Measurements from ENCODE around the gene TRIM62. TPM values are rescaled to one million over a fixed set of nuclear protein-coding genes. Genes with fewer than 3 reads are reported as not detected.

TRIM62 gene
- total RNA-seq, 2 donors from 2014 or later: 4.5 to 6.7 TPM

DNA sequence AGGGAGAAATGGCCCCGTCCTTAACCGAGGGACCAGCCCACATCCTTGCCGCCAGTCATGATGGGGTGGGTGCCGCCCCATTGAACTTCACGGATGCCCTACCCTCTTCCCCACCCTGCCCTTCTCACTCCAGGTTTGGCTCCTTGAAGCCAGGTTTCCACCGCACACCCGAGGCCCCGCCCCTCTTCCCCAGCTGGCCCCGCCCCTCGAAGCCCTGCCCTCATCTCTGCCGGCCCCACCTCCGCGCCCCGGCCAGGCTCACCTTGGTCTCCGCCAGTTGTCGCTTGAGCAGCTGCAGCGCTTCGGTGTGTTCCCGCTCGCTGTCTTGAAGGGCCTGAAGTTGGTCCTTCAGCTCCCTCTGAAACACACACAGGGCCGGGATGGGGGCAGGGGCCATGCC is 16.6 kb downstream of the TRIM62 start:
- intact Hi-C loops (cut with DNase I, micrococcal nuclease): no loop called here

DNA sequence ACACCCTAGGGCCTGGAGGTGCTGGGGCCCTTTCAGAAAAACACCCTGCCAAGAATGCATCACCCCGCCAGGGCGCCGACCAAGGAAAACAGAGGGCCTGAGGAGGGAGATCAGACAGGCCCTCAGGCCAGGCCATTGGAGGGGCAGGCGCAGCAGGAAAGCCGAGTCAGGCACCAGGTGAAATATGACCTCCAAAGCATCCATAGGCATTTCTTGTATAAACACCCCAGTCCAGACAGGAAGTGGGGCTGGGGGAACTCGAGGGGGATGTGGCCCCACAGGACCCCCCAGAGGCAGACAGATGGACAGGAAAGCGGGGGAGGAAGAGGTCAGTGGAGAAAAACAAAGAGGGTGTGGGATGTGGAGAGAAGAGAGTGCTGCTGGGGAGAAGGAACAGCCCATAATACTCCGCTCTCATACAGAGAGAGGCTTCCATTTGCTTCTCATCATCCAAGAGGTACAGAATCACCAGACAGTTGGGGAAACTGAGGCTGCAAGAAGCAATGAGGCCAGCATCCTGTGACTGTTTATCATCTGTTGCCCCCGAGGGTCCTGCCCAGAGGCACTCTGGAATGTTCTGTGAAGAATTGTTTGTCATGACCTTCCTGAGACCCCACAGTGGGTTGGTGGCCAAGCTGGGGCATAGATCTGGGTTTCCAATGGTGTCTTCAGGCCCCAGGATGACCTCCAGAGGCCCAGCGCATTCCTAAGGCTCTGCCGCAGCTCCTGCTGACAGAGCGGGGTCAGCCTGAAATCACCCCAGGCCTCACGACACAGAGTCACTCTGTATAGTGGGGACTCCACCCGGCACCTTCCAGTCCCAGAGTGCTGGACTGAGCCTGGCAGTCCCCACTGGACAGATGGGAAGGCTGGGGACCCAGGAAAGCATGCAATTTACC is 18.0 kb downstream of the TRIM62 start:
- no peak for ATAC-seq
- DNase-seq: no peak
- intact Hi-C loops (cut with DNase I, micrococcal nuclease): no loop called here

More for the DNA sequence above, 16.6 kb downstream of the TRIM62 start:
- DNase-seq: no peak
- ATAC-seq: no peak

GRCh38 chr1:33162141-33162540 is 19.7 kb downstream of the TRIM62 start:
- DNase-seq: no peak
- no peak for ATAC-seq
- intact Hi-C loops (cut with DNase I, micrococcal nuclease): no loop called here

DNA sequence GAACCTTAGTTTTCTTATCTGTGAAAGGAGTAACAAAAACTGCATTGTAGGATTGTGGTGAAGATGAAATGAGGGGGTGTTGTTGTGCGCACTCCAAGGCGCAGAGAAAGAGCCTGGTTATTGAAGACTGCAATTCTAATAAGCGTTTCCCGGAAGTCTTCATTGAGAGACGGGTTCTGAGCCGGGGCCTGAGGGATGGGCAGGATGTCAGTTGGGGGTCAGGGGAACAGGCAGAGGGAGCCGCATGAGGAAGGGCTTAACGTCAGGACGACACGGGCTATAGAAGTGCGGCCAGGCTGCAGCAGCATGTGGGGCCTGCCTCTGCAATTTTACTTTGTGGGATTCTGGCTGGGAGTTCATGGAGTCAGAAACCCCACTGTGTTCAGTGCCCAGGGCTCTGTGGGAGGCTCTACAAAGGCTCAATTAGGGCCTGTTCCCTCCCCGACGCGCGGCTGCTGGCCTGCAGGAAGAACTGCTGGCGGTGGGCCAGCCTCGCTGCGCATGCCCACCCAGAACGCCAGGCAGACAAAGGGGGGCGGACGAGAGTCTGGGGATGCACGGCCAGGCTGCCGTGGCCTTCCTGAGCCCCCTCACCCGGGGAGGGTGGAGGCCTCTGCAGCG is 20.7 kb downstream of the TRIM62 start:
- peak in 1 of 2 donors; percentile 33 for DNase-seq
- intact Hi-C loops (cut with DNase I, micrococcal nuclease): no loop called here
- no peak for ATAC-seq

DNA sequence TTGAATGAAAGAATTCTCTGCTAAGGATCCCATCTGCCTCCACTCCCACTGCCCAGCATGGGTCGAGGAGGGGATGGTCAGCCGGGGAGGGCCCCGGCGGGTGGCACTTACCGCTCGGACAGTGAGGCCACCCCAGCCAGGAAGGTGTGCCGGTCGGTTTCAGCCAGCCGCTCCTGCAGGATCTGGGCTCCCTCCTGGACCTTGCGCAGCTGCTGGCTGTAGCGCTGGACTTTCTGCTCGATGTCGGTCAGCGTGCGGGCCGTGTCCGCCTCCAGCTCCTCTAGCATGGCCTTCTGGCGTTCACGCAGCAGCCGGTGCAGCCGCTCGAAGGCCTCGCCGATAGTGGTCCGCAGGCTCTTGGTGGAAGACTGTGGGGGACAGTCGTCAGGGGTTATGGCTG is 22.3 kb downstream of the TRIM62 start:
- no peak for ATAC-seq
- no peak for DNase-seq
- intact Hi-C loops (cut with DNase I, micrococcal nuclease): no loop called here

DNA sequence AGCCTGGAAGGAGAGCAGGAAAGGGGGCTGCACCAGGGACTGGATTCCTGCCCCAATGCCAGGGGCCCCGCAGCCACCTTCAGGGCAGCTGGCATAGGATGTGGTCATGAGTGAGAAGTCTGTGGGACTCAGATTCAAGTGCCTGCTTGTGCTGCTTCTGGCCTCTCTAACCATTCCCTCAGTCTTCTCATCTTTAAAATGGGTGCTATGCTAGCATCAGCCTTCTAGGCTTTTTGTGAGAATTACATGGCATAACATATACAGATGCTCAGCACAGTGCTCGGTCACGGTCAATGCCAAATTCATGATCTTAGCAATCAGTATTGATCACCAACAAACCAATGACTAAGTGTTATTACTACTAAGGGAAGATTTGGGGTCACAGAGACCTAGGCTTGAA is 23.5 kb downstream of the TRIM62 start:
- no peak for DNase-seq
- no peak for ATAC-seq
- intact Hi-C loops (cut with DNase I, micrococcal nuclease): no loop called here

GRCh38 chr1:33157131-33157530 is 24.7 kb downstream of the TRIM62 start:
- intact Hi-C loops (cut with DNase I, micrococcal nuclease): no loop called here
- no peak for ATAC-seq
- no peak for DNase-seq

DNA sequence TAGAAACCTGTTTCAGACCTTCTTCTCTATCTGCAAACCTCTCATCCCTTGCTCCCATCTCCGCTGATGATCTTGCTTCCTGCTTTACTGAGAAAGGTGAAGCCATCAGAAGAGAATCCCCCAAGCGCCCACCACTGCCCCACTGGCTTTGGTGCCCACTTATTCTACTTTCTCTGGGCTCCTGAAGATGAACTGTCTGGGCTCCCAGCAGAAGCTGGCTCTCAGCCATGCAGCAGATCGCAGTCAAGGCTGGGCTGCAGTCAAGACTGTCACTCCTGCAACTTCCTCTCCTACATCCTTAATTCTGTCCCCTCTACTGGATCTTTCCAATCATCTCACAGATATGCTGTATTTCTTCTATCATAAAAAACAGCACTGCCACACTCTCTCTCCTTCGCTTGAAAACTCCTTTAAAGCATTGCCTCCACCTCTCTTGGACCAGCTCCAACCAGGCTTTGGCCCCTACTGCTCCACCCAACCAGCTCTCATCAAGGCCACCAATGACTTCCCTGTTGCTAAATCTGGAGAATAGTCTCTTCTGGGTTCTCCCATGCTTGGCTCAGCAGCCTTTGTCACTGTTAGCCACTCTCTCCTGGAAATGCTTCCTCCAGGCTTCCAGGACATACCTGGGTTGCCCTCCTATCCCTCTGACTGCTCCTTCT is 25.8 kb downstream of the TRIM62 start:
- intact Hi-C loops (cut with DNase I, micrococcal nuclease): no loop called here
- peak in 1 of 2 donors; percentile 22 for DNase-seq
- ATAC-seq: peak; percentile 69

- intact Hi-C loops (cut with DNase I, micrococcal nuclease): no loop called here
- ATAC-seq: no peak
- DNase-seq: no peak
These were observed 28.2 kb downstream of the TRIM62 start for GRCh38 chr1:33153650-33154049.

DNA sequence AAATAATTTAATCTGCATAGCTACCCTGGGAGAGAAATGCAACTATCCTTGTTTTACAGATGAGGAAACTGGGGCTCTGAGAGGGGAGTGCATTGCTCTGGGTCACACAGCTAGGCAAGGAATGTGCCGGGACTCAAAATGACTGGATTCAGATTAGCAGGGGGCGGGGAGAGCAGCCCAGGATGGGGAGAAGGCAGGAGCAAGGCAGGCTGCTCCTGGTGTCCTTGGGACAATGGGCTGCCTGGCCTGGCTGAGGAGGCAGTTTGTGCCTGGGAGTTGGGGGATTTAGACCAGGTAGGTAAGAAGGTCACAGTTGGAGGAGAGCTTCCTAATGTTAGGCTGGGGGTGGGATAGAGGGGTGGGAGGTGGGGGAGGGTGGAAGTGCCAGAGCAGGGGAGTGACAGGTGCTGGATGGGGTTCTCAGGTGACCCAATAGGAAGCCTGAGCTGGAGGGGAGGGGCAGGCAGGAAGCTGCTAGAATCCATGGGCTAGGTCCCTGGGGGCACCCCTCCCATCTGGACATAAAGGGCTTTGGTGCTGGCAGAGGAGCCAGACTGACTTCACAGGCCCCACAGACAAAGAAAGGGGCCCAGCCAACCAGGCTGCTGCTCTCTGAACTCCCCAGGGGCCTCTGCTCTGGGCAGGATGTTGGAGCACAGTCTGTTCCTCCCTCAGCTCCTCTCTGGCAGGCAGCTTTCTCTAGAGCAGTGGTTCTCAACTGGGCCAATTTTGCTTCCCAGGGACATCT is 29.0 kb downstream of the TRIM62 start:
- no peak for ATAC-seq
- peak in 1 of 2 donors; percentile 11 for DNase-seq
- intact Hi-C loops (cut with DNase I, micrococcal nuclease): no loop called here

GRCh38 chr1:33151116-33151515 is 30.7 kb downstream of the TRIM62 start:
- DNase-seq (no peak), ATAC-seq (peak; percentile 58)
- intact Hi-C loops (cut with DNase I, micrococcal nuclease): no loop called here

DNA sequence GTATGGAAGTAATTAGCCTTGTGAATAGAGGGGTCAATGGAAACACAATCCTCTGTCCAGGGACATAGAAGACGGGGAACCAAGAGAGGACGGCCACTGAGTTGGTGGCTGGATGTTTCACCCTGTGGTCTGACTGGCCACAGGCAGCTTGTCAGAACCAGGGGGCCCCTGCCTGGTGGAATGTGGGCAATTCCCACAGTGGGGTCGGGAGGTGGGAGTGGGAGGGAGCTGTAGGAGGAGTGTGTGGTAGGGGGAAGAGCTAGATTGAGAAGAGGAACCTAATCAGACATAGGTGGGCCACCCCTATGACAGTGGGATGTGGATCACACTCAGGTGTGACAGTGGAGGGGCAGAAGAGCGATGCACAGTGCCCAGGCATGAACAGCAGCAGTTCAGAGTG is 31.3 kb downstream of the TRIM62 start:
- ATAC-seq: no peak
- intact Hi-C loops (cut with DNase I, micrococcal nuclease): no loop called here
- no peak for DNase-seq

- DNase-seq (peak in 1 of 2 donors; percentile 36), ATAC-seq (peak; percentile 75)
- intact Hi-C loops (cut with DNase I, micrococcal nuclease): no loop called here
These were observed 32.2 kb downstream of the TRIM62 start for GRCh38 chr1:33149453-33150190.

- no peak for ATAC-seq
- intact Hi-C loops (cut with DNase I, micrococcal nuclease): no loop called here
- no peak for DNase-seq
These were observed 33.2 kb downstream of the TRIM62 start for GRCh38 chr1:33148615-33149014.

- intact Hi-C loops (cut with DNase I, micrococcal nuclease): no loop called here
- DNase-seq: no peak
These were observed 33.9 kb downstream of the TRIM62 start for GRCh38 chr1:33147997-33148314.

GRCh38 chr1:33147275-33147996 is 34.4 kb downstream of the TRIM62 start:
- intact Hi-C loops (cut with DNase I, micrococcal nuclease): no loop called here
- DNase-seq (no peak), ATAC-seq (no peak)

More at GRCh38 chr1:33147997-33148314, 33.9 kb downstream of the TRIM62 start:
- no peak for ATAC-seq

GRCh38 chr1:33146003-33146402 is 35.8 kb downstream of the TRIM62 start:
- ATAC-seq: no peak
- intact Hi-C loops (cut with DNase I, micrococcal nuclease): no loop called here
- DNase-seq: no peak

- DNase-seq (no peak), ATAC-seq (no peak)
- intact Hi-C loops (cut with DNase I, micrococcal nuclease): no loop called here
These were observed 38.1 kb downstream of the TRIM62 start for GRCh38 chr1:33143698-33144097.

All from left colon (tissue), 2 donors.